Lung (tissue), 12 donors: ENCODE data around the gene DENND2A. TPM values are rescaled to one million over a fixed set of nuclear protein-coding genes. Genes with fewer than 3 reads are reported as not detected.

Source experiments
- ATAC-seq: fragments of 200-7000 bp; cut with Tn5 transposase; one replicate; pipeline ENCODE4 v1.9.1; 2020; ENCODE audit warnings: moderate number of reproducible peaks; ENCODE audit not compliant: insufficient read depth, low FRiP score
- DNase-seq, 3 donors: peaks; one replicate each; pipeline ENCODE4 v3.0.0-alpha.2; 2013 to 2017
- H3K27ac ChIP-seq, 2 donors: one replicate each; pipeline ENCODE4 v1.5.1; 2013; ENCODE audit warnings: mild to moderate bottlenecking in 2 of 2, moderate library complexity in 2 of 2, control low read depth in 1 of 2, inconsistent platforms in 1 of 2, low read depth in 1 of 2, low read length in 1 of 2
- H3K27me3 ChIP-seq, 3 donors: one replicate each; pipeline ENCODE4 v1.5.1; 2013; ENCODE audit warnings: low read length in 2 of 3; ENCODE audit not compliant: control insufficient read depth in 3 of 3, insufficient read depth in 3 of 3
- H3K36me3 ChIP-seq, 4 donors: one replicate each; pipeline ENCODE4 v1.5.1; 2013; ENCODE audit warnings: low read length in 4 of 4, mild to moderate bottlenecking in 1 of 4, moderate library complexity in 1 of 4; ENCODE audit not compliant: control insufficient read depth in 4 of 4, insufficient read depth in 4 of 4
- H3K4me1 ChIP-seq, 5 donors: one replicate each; pipeline ENCODE4 v1.5.1; 2013; ENCODE audit warnings: low read length in 5 of 5, mild to moderate bottlenecking in 2 of 5, moderate library complexity in 1 of 5; ENCODE audit not compliant: control insufficient read depth in 5 of 5, insufficient read depth in 5 of 5
- H3K4me3 ChIP-seq: one replicate; pipeline ENCODE4 v1.5.1; 2013; ENCODE audit warnings: mild to moderate bottlenecking, control low read depth, moderate library complexity
- H3K9ac ChIP-seq, 2 donors: one replicate each; pipeline ENCODE4 v1.5.1; 2013; ENCODE audit warnings: low read length in 2 of 2, control low read depth in 1 of 2; ENCODE audit not compliant: insufficient read depth in 1 of 2
- H3K9me3 ChIP-seq, 4 donors: one replicate each; pipeline ENCODE4 v1.5.1; 2013; ENCODE audit warnings: low read length in 3 of 4, mild to moderate bottlenecking in 1 of 4, moderate library complexity in 1 of 4; ENCODE audit not compliant: control insufficient read depth in 4 of 4, insufficient read depth in 3 of 4
- WGBS, 2 donors: extraction: QIAGEN DNeasy Blood & Tissue Kit; methylation state at CpG; one replicate each; pipeline ENCODE4 v1.1.7; 2013; 5-methylcytosine and 5-hydroxymethylcytosine counted together
- polyA plus RNA-seq, 2 donors: library from polyadenylated mRNA; stranded (reverse); fragments of 200-250 nt; gene quantifications; one replicate each; pipeline ENCODE4 v1.2.1, GENCODE V29; 2013
- total RNA-seq, 2 donors: library from RNA; depleted of rRNA in 1 of 2; stranded (reverse); fragments of >200 nt in 1 of 2; gene quantifications; one replicate each; pipeline ENCODE4 v1.2.1, GENCODE V29; 2014 to 2021
- TF ChIP-seq, protein P1 (sequence below): IDR thresholded peaks from 2 replicates; pipeline ENCODE4 v1.5.1; 2012; ENCODE audit warnings: mild to moderate bottlenecking; ENCODE audit errors: control extremely low read depth, extremely low read depth
- donor health status: control.
- donor health status: control.
- donor health status: Bipolar disorder and iron deficiency.
- donor health status: healthy.
- donor health status: DM: yes; HTN: yes; CAD: no.

The DENND2A gene
- total and polyA plus RNA-seq, 4 donors = 4.1 to 32.4 (median 9.7) TPM

DNA sequence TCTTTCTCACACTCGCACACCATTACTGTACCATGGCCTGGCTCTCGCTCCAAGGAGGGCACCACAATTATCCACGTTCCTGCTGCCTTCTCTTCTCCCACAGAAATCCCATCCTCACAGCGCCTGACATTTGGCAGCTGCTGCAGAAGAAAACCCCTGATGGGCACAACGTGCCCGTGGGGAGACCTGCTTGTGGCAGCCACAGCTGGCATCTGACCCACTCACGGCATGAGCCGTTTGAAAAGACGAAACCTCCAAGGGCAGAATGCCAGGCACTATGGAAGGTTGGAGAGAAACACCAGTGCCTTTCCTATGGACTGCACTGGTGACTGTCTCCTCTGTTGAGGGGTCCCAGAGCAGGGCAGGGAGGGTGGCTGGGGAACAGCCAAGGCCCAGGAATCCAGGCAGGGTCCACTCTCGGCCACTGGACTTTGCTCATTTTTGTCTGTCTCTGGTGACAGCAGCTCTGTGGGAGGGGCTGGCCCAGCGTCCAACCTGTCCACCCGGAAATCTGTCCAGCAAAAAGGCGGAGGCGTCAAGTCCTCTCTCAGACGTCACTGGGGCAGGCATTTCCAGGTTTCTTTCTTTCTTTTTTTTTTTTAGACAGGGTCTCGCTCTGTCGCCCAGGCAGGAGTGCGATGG is 100.4 kb downstream of the DENND2A start:
- Histone ChIP-seq H3K27ac (peak overlapping the region in 1 of 2 donors; percentile 55), H3K4me1 (peaks cover 0 to 33% (median 4%) of the 10 kb centered on the region in 5 donors), H3K36me3 (peaks cover 0 to 10% (median 4%) of the 10 kb centered on the region in 4 donors), H3K27me3 (no peaks in the 10 kb centered on the region), H3K9ac (no peak overlapping the region), H3K9me3 (no peaks in the 10 kb centered on the region), H3K4me3 (no peak overlapping the region)
- TF ChIP-seq, protein P1, sequence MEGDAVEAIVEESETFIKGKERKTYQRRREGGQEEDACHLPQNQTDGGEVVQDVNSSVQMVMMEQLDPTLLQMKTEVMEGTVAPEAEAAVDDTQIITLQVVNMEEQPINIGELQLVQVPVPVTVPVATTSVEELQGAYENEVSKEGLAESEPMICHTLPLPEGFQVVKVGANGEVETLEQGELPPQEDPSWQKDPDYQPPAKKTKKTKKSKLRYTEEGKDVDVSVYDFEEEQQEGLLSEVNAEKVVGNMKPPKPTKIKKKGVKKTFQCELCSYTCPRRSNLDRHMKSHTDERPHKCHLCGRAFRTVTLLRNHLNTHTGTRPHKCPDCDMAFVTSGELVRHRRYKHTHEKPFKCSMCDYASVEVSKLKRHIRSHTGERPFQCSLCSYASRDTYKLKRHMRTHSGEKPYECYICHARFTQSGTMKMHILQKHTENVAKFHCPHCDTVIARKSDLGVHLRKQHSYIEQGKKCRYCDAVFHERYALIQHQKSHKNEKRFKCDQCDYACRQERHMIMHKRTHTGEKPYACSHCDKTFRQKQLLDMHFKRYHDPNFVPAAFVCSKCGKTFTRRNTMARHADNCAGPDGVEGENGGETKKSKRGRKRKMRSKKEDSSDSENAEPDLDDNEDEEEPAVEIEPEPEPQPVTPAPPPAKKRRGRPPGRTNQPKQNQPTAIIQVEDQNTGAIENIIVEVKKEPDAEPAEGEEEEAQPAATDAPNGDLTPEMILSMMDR = no peak
- ATAC-seq = no peak
- no peak for DNase-seq
- WGBS, 2 donors = 83 to 88% methylated on average over 18 of the region's 18 CpGs

DNA sequence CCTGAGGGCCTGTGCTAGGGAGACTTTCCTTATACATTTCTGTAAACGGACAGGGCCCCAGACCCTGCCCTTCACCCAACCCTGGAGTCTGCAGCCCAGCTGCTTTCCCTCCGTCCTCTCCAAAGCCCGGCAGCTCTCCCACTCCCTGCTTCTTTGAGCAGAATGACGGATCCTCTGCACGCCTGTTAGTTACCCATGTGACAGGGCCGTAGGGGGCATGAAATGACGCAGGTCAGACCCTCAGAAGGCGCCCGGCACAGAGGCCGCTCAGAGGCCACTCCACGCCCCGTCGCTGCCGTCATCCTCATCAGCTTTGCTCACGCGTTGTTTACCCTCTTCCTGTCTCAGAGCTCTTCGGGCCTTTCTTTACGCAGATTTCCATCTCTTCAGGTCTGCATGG is 101.2 kb downstream of the DENND2A start:
- TF ChIP-seq, protein P1 = no peak
- ATAC-seq (no peak), DNase-seq (peak; percentile 60 to 72 (median 60))
- Histone ChIP-seq H3K27me3 (no peaks in the 10 kb centered on the region), H3K9ac (no peak overlapping the region), H3K36me3 (peaks cover 0 to 14% (median 6%) of the 10 kb centered on the region in 4 donors), H3K4me3 (no peak overlapping the region), H3K27ac (no peak overlapping the region), H3K4me1 (peaks cover 0 to 33% (median 4%) of the 10 kb centered on the region in 5 donors), H3K9me3 (no peaks in the 10 kb centered on the region)
- WGBS, 2 donors = 86 to 91% methylated on average over 18 of the region's 18 CpGs

DNA sequence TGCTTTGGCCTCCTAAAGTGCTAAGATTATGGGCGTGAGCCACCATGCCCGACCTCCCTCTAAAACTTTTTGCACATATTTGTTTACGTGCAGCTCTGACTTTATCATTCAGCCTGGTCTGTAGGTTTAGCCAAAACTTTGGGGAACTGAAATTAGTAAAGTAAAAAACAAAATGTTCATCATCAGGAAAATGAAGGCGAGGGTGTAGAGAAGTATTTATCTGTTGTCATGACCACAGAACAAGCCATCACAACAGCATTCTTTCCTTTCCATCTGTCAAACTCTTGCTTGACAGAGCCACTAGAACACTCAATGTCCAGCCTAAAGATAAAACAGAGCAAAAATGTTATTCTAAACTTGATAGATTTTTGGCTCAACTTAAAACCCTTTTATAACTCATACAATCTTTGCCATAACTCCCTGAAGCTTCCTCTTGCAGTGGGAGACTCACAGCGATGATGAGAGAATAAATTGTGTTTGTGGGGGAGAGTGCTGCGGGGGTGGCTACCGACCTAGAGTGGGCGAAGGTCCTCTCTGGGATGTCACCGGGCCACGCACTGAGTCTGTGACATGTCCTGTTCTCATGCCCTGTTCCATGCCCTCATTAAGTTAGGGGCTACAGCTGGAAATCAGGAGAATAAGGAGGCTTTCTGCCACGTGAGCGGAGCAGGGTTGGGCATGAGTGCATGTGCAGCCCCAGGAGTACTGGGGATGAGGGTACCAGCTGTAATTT is 102.7 kb downstream of the DENND2A start:
- Histone ChIP-seq H3K27ac (peak overlapping the region in 1 of 2 donors; percentile 37), H3K9ac (no peak overlapping the region), H3K4me1 (peaks cover 0 to 33% (median 4%) of the 10 kb centered on the region in 5 donors), H3K4me3 (no peak overlapping the region), H3K36me3 (peaks cover 0 to 18% (median 7%) of the 10 kb centered on the region in 4 donors), H3K27me3 (no peaks in the 10 kb centered on the region), H3K9me3 (no peaks in the 10 kb centered on the region)
- 76 to 87% methylated on average over 12 of the region's 12 CpGs for WGBS, 2 donors
- DNase-seq (peak; percentile 19 to 77 (median 76)), ATAC-seq (no peak)
- TF ChIP-seq, protein P1 = no peak
